Tibial nerve (tissue), 4 donors: ENCODE results near the gene CRB1.

Experiments
- EP300 ChIP-seq, 2 donors: sonication (generic); formaldehyde crosslinking; IDR thresholded peaks; one replicate each; pipeline ENCODE4 v1.6.1; 2017; ENCODE audit warnings: antibody characterized with exemption in 2 of 2, mild to moderate bottlenecking in 1 of 2
- POLR2A ChIP-seq, 2 donors: fragments of 450-650 bp; IDR thresholded peaks; one replicate each; pipeline ENCODE4 v1.6.1; 2017; ENCODE audit warnings: antibody characterized with exemption in 2 of 2, mild to moderate bottlenecking in 2 of 2, moderate library complexity in 2 of 2
- TF ChIP-seq, protein P1 (sequence below), 5 experiments: fragments of 200-600 bp in 3 of 5; fragments of 450-650 bp in 2 of 5; sonication (generic) in 3 of 5; IDR thresholded peaks; one replicate each; pipeline ENCODE4 v1.5.1; 2016 to 2019; ENCODE audit warnings: antibody characterized with exemption in 5 of 5, mild to moderate bottlenecking in 3 of 5, moderate library complexity in 2 of 5

DNA sequence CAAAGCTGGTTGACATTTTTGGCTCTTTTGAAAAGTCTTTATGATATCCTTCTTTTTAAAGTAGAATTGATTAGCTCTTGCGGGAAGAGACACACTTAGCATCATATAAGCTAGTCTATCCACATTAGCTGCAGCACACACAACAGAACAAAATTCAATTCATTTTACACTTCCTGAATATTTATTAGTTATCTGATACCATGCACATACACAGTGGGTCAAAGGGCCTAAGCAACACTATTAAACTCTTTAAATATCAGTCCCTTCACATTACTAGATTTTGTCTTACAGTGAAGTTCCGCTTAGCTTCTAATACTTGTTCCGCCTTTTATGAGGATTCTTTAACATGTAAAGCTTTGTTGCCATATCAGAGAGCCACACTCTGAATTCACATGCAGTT lies 169.5 kb downstream of the CRB1 start:
- TF ChIP-seq, protein P1, sequence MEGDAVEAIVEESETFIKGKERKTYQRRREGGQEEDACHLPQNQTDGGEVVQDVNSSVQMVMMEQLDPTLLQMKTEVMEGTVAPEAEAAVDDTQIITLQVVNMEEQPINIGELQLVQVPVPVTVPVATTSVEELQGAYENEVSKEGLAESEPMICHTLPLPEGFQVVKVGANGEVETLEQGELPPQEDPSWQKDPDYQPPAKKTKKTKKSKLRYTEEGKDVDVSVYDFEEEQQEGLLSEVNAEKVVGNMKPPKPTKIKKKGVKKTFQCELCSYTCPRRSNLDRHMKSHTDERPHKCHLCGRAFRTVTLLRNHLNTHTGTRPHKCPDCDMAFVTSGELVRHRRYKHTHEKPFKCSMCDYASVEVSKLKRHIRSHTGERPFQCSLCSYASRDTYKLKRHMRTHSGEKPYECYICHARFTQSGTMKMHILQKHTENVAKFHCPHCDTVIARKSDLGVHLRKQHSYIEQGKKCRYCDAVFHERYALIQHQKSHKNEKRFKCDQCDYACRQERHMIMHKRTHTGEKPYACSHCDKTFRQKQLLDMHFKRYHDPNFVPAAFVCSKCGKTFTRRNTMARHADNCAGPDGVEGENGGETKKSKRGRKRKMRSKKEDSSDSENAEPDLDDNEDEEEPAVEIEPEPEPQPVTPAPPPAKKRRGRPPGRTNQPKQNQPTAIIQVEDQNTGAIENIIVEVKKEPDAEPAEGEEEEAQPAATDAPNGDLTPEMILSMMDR (IDR thresholded peaks at IDR 0.05): no peak
- no peak for TF ChIP-seq POLR2A (IDR thresholded peaks at IDR 0.05)
- TF ChIP-seq EP300 (IDR thresholded peaks at IDR 0.05): no peak
